NCI-H345 treated with DMSO at 0.1 percent for 48 hours (cell line): Measurements from ENCODE around the gene SIPA1L2.

Experiments used
- DNase-seq: peaks from one replicate; lab custom pipeline; 2025; ENCODE audit not compliant: unreplicated experiment; lab: John Stamatoyannopoulos, UW

SIPA1L2 gene

GRCh38 chr1:232630047-232630893 is at the start of gene SIPA1L2:
TSS of gene SIPA1L2 (minus strand) at chr1:232630133. CDS start at chr1:232515339, 114,794 bp downstream.
- DNase-seq: peak; percentile 76

- no peak for DNase-seq
Measured at GRCh38 chr1:232678185-232678886, 48.4 kb upstream of the SIPA1L2 start.

GRCh38 chr1:232676307-232676706 is 46.4 kb upstream of the SIPA1L2 start:
- DNase-seq: no peak

DNA sequence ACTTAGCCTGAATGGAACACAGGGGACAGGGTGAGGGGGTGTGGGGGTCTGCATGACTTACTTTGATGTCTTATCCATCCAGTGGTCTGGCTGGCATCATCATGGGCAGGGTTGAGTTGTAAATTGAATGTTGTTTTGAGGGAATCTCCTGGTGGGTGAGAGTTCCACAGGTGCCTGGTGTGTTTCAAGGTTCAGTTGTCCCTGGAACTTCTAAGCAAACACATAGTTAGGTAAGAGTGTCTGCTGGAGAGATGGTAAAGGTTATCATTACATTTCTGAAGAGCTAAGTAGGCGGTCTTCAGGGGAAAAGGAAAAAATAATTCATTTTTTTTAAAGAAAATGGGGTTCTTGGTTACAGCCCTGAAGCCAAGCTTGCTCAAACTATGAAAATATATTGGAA is 46.0 kb upstream of the SIPA1L2 start:
- no peak for DNase-seq

DNA sequence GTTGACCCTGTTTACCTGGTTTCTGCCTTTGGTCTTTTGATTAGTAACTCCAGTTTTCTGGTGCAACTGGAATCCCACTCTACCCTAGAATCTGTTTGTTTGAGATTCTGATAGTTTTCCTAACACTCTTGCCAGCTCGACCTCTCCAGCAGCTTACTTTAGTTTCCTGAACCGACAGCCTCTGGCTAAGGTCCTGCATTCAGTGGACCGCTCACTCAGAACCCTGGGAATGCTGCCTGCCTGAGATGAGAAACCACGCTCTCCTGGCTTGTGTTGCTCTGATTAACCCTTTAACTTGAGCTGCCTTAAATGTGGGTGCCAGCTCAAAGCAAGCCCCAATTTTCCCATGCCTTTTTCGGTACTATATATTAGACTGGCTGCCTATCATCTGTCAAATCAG is 45.3 kb upstream of the SIPA1L2 start:
- DNase-seq: no peak

DNA sequence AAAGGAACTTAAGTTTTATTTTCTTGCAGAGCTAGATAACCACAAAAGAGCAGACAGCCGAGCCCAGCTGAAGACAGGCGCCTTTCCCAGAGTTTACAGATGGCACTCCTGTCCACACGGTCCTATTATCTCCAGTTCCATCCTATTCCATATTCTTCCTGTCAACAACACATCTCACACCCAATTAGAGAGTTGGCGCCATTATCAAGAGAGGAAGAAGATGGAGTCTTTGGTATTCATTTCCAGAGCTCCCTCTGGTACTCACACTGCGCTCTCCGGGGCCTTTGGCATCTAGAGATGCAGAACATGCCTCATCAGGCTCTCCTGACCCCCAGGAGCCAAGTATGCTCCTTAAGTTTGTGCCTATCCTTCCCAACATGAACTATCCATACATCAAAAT is 43.3 kb upstream of the SIPA1L2 start:
- DNase-seq: no peak

DNA sequence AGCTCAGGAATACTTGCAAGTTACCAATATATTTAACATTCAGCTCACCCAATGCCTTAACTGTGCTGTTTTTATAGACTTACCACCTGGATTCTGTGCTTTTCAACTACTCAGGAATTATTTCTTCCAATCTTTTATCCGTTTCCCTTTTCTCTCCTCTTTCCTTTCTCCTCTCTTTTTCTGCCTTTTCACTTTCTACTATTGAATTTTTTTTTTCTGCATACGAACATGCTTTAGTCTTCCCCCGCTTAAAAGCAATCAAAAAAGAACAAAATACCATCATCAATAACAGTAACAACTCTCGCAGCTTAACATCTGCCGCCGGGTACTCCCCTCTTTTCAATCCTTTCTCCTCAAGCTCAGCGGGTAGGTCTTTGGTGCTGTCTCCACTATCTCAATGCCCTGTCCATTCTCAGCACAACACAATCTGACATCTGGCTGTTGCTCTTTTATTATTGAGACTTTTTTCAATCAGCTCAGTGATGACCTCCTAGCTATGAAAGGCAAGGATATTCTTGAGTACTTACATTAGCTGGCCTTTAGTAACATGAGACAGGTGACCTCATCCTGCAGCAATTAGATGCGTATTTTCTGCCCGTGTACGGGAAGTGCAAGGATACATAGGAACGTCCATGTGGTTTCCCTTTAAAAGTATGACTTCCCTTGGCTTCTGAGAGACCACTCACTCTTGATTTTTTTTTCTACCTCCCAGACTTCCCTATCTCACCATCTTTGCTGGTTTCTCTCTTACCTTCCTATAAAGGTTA is 40.2 kb upstream of the SIPA1L2 start:
- no peak for DNase-seq

DNA sequence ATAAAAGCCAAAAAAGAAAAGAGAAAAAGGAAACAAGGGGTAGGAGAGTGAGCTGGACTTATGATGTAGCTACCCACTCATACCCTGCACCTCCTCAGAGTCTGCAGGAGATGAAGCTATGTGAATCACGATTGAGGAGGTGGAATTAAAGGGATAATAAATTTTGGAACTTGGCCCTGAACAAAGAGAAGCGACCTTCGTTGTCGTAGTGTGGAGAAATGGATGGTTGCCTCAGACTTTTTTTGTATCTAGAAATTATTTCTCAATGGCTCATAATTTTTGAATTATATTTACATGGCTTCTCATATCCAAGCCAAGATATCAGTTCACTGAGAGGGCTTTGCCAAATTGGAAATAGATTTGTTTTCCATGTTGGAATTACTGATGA is 37.8 kb upstream of the SIPA1L2 start:
- no peak for DNase-seq

- DNase-seq: no peak
Measured at GRCh38 chr1:232667094-232667777, 37.3 kb upstream of the SIPA1L2 start.

DNA sequence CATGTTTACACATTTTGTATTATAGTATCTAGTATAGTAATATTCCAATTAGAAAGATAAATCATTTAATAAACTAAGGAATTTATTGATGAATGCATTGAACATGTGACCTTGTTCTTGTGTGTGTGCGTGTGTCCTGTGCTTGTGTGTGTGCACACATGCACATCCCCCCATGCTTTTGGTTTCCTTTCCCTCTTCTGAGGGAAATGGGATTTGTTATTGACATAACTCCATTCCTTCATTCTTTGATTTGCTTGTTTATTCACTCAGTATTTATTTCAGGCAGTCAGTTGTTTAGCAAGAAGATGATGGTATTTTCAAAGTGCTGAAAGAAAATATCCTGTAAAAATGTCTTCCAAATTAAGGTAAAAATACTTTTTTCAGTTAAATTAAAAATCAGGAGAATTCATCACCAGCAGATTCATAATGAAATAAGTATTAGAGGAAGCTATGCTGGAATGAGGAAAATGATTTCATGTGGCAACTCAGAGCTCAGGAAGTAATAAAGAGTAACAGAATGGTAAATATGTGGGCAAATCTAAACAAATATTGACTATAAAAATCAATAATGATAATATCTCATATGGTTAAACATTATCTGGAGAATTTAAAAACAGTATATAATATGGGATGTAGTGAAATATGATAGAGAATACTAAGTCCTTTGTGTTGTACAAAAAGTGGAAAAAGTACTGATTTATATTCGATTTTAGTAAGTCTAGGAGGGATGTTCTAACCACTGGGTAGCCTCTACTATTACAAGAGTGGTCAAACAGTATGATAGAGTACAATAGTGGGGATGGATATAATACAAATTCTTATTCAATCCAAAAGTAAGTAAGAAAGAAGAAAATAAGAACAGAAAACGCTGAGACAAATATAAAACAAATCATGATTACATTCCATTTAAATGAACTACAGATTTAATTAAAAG is 35.2 kb upstream of the SIPA1L2 start:
- DNase-seq: no peak

GRCh38 chr1:232662910-232663309 is 33.0 kb upstream of the SIPA1L2 start:
- DNase-seq: no peak

- DNase-seq: no peak
Measured at GRCh38 chr1:232658386-232658785, 28.5 kb upstream of the SIPA1L2 start.

- no peak for DNase-seq
Measured at GRCh38 chr1:232657426-232658005, 27.6 kb upstream of the SIPA1L2 start.

GRCh38 chr1:232655746-232656085 is 25.8 kb upstream of the SIPA1L2 start:
- no peak for DNase-seq

DNA sequence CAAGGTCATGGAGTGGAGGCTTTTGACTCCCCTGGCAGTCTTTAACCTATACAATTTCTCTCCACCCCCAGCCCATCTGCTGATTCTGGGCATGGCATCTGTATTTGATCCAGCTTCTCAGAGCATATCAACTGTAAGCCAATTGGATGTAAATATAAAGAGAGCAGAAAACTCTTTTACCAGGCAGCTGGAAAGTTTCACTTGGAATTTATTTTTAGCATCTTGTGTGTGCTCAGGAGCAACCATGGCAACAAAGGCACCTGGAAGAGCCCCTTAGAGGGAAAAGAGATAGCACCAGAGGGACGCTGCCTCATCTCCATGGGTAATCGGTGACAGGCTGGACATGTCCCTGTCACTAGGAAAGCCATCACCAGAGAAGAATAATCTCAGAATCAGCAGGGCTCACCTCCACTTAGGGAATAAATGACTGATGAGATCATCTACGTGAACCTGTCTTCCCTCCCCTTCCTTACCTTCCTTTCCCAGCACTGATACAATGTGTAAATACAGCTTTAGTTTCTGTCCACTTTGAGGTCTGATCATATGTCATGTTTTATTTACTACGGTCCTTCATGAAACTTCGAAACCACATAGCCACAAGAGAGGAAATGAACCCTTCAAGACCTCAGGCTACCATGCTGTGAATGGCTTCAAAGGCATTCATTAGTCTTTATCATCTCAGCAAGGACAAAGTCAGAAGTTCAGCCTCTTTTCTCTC is 25.3 kb upstream of the SIPA1L2 start:
- no peak for DNase-seq

DNA sequence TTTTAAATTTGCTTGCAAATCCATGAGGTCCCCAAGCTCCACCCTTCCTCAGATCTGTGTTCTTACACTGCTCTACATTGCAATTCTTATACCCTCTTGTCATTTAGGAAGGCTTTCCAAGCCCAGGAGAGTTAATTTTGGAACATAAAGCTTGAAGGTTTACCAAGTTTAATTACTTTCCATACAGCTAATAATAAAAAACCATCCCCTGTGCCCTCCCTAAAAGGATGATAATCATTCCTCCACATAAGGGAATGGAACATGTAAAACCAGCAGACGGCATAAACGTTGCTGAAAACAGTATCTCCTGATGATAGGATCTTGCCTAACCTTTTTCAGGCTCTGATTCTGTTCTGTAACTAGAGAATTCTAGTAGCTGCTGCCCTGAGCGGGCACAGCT is 23.9 kb upstream of the SIPA1L2 start:
- DNase-seq: no peak

- no peak for DNase-seq
Measured at GRCh38 chr1:232650845-232651244, 20.9 kb upstream of the SIPA1L2 start.

DNA sequence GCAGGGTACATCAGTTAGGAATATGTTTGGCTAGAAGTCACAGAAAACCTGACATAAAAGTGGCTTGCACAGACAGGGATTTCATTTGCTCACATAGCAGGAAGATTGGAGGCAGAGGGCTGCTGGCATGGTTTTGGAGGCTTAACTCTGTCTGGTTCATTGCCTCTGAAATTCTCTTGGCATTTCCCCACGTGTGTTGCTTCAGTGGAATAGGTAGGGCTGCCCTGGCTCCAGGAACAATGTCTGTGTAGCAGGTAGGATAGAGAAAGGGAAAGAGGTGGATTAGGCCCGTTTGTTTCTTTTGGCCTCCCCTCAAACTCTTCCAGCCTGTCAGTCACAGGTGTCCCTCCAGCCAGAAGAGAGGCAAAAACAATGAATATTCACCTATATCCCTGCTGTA is 20.5 kb upstream of the SIPA1L2 start:
- no peak for DNase-seq

- no peak for DNase-seq
Measured at GRCh38 chr1:232648316-232648715, 18.4 kb upstream of the SIPA1L2 start.
